HEK293 (cell line): Measurements from ENCODE around the gene CPNE8.
A peak's percentile ranks its signal among the peaks of the same experiment; 100 is the strongest.

ENCODE experiments used
- BCL11B ChIP-seq: fragments of 450-650 bp; formaldehyde crosslinking; IDR thresholded peaks from 2 replicates; pipeline ENCODE4 v1.5.1; 2016; ENCODE audit warnings: low read depth, missing biosample characterization, missing genetic modification characterization
- IKZF3 ChIP-seq: fragments of 450-650 bp; IDR thresholded peaks from 2 replicates; pipeline ENCODE4 v1.5.0; 2018; ENCODE audit warnings: missing biosample characterization, mild to moderate bottlenecking, missing genetic modification characterization, moderate library complexity
- KLF1 ChIP-seq: fragments of 450-650 bp; formaldehyde crosslinking; IDR thresholded peaks from 2 replicates; pipeline ENCODE4 v1.5.1; 2016; ENCODE audit warnings: missing biosample characterization, missing genetic modification characterization
- KLF16 ChIP-seq: fragments of 450-650 bp; formaldehyde crosslinking; IDR thresholded peaks from 2 replicates; pipeline ENCODE4 v1.5.1; 2017; ENCODE audit warnings: missing biosample characterization, missing genetic modification characterization
- OSR2 ChIP-seq: fragments of 450-650 bp; formaldehyde crosslinking; IDR thresholded peaks from 2 replicates; pipeline ENCODE4 v1.5.1; 2016; ENCODE audit warnings: missing biosample characterization, missing genetic modification characterization
- ZBTB20 ChIP-seq: fragments of 450-650 bp; formaldehyde crosslinking; IDR thresholded peaks from 2 replicates; pipeline ENCODE4 v1.5.1; 2016; ENCODE audit warnings: missing biosample characterization, missing genetic modification characterization
- ZBTB21 ChIP-seq: fragments of 450-650 bp; formaldehyde crosslinking; IDR thresholded peaks from 2 replicates; pipeline ENCODE4 v1.5.1; 2017; ENCODE audit warnings: missing biosample characterization, missing genetic modification characterization
- ZBTB7A ChIP-seq: fragments of 450-650 bp; formaldehyde crosslinking; IDR thresholded peaks from 2 replicates; pipeline ENCODE4 v1.5.1; 2016; ENCODE audit warnings: low read depth, missing biosample characterization, missing genetic modification characterization
- ZNF121 ChIP-seq: fragments of 450-650 bp; formaldehyde crosslinking; IDR thresholded peaks from 2 replicates; pipeline ENCODE4 v1.5.1; 2016; ENCODE audit warnings: missing biosample characterization, missing genetic modification characterization
- ZNF184 ChIP-seq: fragments of 450-650 bp; IDR thresholded peaks from 2 replicates; pipeline ENCODE4 v1.5.1; 2018; ENCODE audit warnings: missing biosample characterization, mild to moderate bottlenecking, missing genetic modification characterization
- ZNF19 ChIP-seq: fragments of 450-650 bp; formaldehyde crosslinking; IDR thresholded peaks from 2 replicates; pipeline ENCODE4; 2016; ENCODE audit warnings: missing biosample characterization, missing genetic modification characterization, low read depth
- ZNF248 ChIP-seq: fragments of 450-650 bp; formaldehyde crosslinking; IDR thresholded peaks from 2 replicates; pipeline ENCODE4 v1.5.1; 2017; ENCODE audit warnings: missing biosample characterization, missing genetic modification characterization
- ZNF266 ChIP-seq: fragments of 450-650 bp; formaldehyde crosslinking; IDR thresholded peaks from 2 replicates; pipeline ENCODE4 v1.5.1; 2016; ENCODE audit warnings: missing biosample characterization, missing genetic modification characterization, low read depth
- ZNF404 ChIP-seq: fragments of 450-650 bp; formaldehyde crosslinking; IDR thresholded peaks from 2 replicates; pipeline ENCODE4 v1.5.1; 2017; ENCODE audit warnings: missing biosample characterization, missing genetic modification characterization
- ZNF433 ChIP-seq: fragments of 450-650 bp; formaldehyde crosslinking; IDR thresholded peaks from 2 replicates; pipeline ENCODE4 v1.5.1; 2016; ENCODE audit warnings: missing biosample characterization, missing genetic modification characterization, low read depth
- ZNF544 ChIP-seq: fragments of 450-650 bp; formaldehyde crosslinking; IDR thresholded peaks from 2 replicates; pipeline ENCODE4 v1.5.0; 2017; ENCODE audit warnings: missing biosample characterization, missing genetic modification characterization
- ZNF677 ChIP-seq: fragments of 450-650 bp; IDR thresholded peaks from 2 replicates; pipeline ENCODE4 v1.5.0; 2018; ENCODE audit warnings: missing biosample characterization, mild to moderate bottlenecking, missing genetic modification characterization, moderate library complexity
- ZNF707 ChIP-seq: fragments of 450-650 bp; formaldehyde crosslinking; IDR thresholded peaks from 2 replicates; pipeline ENCODE4 v1.5.1; 2016; ENCODE audit warnings: missing biosample characterization, missing genetic modification characterization
- TF ChIP-seq, protein P1 (sequence below): fragments of 450-650 bp; formaldehyde crosslinking; IDR thresholded peaks from 2 replicates; pipeline ENCODE4 v1.5.1; 2016; ENCODE audit warnings: missing biosample characterization, missing genetic modification characterization
- TF ChIP-seq, protein P2 (sequence below): fragments of 450-650 bp; formaldehyde crosslinking; IDR thresholded peaks from 2 replicates; pipeline ENCODE4 v1.5.1; 2016; ENCODE audit warnings: missing biosample characterization, missing genetic modification characterization
- TF ChIP-seq, protein P3 (sequence below): fragments of 450-650 bp; formaldehyde crosslinking; IDR thresholded peaks from 2 replicates; pipeline ENCODE4 v1.5.1; 2016; ENCODE audit warnings: missing biosample characterization, missing genetic modification characterization
- TF ChIP-seq, protein P4 (sequence below): fragments of 450-650 bp; formaldehyde crosslinking; IDR thresholded peaks from 2 replicates; pipeline ENCODE4 v1.5.1; 2017; ENCODE audit warnings: missing biosample characterization, missing genetic modification characterization
- TF ChIP-seq, protein P5 (sequence below): fragments of 450-650 bp; formaldehyde crosslinking; conservative IDR thresholded peaks from 2 replicates; pipeline ENCODE4 v1.5.1; 2016; ENCODE audit warnings: low read depth, missing biosample characterization, missing genetic modification characterization
- TF ChIP-seq, protein P6 (sequence below): fragments of 450-650 bp; formaldehyde crosslinking; IDR thresholded peaks from 2 replicates; pipeline ENCODE4 v1.5.1; 2016; ENCODE audit warnings: missing biosample characterization, missing genetic modification characterization

The CPNE8 gene

DNA sequence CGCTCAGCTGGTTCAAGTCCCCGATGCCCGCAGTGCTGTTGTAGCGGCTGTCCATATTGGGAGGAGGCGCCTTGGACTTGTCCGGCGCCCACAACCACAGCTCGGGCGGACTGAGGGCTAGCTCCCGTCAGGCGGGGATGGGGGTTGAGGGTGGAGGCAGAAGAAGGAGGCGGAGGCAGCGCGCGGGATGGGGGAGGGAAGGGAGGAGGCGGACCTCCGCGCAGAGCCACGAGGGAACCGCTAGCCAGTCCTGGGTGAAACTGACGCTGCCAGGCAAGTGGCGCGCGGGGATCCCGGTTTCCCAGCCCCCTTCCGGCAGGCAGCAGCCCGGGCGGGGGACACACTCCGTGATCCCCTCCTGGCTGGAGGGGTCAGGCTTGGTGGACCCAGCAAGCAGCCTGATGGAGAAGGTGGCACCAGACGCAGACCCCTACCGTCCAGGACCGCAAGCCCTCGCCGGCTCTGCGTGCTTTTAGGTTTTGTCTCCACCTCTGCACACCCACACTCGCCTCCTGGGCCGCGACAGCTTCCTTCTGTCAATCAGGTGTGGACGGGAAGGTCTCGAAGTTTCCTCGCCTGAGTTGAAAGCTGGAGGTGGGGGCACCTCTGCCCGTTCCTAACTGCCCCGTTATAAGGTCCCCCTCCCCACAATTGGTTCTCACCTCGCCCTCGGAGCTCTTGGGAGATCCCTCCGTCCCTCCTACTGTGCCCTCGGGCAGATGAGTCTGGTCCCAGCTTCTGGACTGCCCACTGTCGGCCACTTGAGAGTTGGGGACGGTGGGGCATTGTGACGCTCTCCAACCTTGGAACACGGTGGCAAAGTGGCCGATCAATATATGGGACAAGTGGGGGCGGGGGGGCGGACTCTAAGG is at the start of gene CPNE8 (continued):
- peak; percentile 64; the same call in 1 of the 2 replicates for TF ChIP-seq BCL11B (tag by site-specific recombination)
- TF ChIP-seq, protein P1, sequence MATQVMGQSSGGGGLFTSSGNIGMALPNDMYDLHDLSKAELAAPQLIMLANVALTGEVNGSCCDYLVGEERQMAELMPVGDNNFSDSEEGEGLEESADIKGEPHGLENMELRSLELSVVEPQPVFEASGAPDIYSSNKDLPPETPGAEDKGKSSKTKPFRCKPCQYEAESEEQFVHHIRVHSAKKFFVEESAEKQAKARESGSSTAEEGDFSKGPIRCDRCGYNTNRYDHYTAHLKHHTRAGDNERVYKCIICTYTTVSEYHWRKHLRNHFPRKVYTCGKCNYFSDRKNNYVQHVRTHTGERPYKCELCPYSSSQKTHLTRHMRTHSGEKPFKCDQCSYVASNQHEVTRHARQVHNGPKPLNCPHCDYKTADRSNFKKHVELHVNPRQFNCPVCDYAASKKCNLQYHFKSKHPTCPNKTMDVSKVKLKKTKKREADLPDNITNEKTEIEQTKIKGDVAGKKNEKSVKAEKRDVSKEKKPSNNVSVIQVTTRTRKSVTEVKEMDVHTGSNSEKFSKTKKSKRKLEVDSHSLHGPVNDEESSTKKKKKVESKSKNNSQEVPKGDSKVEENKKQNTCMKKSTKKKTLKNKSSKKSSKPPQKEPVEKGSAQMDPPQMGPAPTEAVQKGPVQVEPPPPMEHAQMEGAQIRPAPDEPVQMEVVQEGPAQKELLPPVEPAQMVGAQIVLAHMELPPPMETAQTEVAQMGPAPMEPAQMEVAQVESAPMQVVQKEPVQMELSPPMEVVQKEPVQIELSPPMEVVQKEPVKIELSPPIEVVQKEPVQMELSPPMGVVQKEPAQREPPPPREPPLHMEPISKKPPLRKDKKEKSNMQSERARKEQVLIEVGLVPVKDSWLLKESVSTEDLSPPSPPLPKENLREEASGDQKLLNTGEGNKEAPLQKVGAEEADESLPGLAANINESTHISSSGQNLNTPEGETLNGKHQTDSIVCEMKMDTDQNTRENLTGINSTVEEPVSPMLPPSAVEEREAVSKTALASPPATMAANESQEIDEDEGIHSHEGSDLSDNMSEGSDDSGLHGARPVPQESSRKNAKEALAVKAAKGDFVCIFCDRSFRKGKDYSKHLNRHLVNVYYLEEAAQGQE (tag by site-specific recombination) = peak; percentile 19
- TF ChIP-seq, protein P2, sequence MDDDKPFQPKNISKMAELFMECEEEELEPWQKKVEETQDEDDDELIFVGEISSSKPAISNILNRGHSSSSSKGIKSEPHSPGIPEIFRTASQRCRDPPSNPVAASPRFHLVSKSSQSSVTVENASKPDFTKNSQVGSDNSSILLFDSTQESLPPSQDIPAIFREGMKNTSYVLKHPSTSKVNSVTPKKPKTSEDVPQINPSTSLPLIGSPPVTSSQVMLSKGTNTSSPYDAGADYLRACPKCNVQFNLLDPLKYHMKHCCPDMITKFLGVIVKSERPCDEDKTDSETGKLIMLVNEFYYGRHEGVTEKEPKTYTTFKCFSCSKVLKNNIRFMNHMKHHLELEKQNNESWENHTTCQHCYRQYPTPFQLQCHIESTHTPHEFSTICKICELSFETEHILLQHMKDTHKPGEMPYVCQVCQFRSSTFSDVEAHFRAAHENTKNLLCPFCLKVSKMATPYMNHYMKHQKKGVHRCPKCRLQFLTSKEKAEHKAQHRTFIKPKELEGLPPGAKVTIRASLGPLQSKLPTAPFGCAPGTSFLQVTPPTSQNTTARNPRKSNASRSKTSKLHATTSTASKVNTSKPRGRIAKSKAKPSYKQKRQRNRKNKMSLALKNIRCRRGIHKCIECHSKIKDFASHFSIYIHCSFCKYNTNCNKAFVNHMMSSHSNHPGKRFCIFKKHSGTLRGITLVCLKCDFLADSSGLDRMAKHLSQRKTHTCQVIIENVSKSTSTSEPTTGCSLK (tag by site-specific recombination) = no peak
- no peak for TF ChIP-seq ZNF433 (tag by site-specific recombination)
- peak; percentile 53; the same call in 1 of the 2 replicates for TF ChIP-seq KLF1 (tag by site-specific recombination)
- TF ChIP-seq, protein P3, sequence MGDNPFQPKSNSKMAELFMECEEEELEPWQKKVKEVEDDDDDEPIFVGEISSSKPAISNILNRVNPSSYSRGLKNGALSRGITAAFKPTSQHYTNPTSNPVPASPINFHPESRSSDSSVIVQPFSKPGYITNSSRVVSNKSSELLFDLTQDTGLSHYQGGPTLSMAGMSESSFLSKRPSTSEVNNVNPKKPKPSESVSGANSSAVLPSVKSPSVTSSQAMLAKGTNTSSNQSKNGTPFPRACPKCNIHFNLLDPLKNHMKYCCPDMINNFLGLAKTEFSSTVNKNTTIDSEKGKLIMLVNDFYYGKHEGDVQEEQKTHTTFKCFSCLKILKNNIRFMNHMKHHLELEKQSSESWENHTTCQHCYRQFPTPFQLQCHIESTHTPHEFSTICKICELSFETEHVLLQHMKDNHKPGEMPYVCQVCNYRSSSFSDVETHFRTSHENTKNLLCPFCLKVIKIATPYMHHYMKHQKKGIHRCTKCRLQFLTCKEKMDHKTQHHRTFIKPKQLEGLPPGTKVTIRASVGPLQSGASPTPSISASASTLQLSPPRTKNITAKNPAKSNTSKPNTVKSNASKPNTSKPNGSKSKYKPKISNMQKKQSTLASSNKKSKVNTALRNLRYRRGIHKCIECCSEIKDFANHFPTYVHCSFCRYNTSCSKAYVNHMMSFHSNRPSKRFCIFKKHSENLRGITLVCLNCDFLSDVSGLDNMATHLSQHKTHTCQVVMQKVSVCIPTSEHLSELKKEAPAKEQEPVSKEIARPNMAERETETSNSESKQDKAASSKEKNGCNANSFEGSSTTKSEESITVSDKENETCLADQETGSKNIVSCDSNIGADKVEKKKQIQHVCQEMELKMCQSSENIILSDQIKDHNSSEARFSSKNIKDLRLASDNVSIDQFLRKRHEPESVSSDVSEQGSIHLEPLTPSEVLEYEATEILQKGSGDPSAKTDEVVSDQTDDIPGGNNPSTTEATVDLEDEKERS (tag by site-specific recombination) = no peak
- TF ChIP-seq ZNF404 (tag by site-specific recombination) = no peak
- TF ChIP-seq ZNF121 (tag by site-specific recombination) = no peak
- 0 out of 2 replicates have a peak, but pooled peaks have one; percentile 5 for TF ChIP-seq ZBTB21 (tag by site-specific recombination)
- no peak for TF ChIP-seq ZNF707 (tag by site-specific recombination)
- TF ChIP-seq ZBTB7A = peak; percentile 74
- peak; percentile 91 for TF ChIP-seq KLF16 (tag by site-specific recombination)
- no peak for TF ChIP-seq ZNF544 (tag by site-specific recombination)
- no peak for TF ChIP-seq ZNF19
- TF ChIP-seq, protein P4, sequence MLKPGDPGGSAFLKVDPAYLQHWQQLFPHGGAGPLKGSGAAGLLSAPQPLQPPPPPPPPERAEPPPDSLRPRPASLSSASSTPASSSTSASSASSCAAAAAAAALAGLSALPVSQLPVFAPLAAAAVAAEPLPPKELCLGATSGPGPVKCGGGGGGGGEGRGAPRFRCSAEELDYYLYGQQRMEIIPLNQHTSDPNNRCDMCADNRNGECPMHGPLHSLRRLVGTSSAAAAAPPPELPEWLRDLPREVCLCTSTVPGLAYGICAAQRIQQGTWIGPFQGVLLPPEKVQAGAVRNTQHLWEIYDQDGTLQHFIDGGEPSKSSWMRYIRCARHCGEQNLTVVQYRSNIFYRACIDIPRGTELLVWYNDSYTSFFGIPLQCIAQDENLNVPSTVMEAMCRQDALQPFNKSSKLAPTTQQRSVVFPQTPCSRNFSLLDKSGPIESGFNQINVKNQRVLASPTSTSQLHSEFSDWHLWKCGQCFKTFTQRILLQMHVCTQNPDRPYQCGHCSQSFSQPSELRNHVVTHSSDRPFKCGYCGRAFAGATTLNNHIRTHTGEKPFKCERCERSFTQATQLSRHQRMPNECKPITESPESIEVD (tag by site-specific recombination) = no peak
- TF ChIP-seq, protein P5, sequence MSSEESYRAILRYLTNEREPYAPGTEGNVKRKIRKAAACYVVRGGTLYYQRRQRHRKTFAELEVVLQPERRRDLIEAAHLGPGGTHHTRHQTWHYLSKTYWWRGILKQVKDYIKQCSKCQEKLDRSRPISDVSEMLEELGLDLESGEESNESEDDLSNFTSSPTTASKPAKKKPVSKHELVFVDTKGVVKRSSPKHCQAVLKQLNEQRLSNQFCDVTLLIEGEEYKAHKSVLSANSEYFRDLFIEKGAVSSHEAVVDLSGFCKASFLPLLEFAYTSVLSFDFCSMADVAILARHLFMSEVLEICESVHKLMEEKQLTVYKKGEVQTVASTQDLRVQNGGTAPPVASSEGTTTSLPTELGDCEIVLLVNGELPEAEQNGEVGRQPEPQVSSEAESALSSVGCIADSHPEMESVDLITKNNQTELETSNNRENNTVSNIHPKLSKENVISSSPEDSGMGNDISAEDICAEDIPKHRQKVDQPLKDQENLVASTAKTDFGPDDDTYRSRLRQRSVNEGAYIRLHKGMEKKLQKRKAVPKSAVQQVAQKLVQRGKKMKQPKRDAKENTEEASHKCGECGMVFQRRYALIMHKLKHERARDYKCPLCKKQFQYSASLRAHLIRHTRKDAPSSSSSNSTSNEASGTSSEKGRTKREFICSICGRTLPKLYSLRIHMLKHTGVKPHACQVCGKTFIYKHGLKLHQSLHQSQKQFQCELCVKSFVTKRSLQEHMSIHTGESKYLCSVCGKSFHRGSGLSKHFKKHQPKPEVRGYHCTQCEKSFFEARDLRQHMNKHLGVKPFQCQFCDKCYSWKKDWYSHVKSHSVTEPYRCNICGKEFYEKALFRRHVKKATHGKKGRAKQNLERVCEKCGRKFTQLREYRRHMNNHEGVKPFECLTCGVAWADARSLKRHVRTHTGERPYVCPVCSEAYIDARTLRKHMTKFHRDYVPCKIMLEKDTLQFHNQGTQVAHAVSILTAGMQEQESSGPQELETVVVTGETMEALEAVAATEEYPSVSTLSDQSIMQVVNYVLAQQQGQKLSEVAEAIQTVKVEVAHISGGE (tag by site-specific recombination) = peak; percentile 33
- no peak for TF ChIP-seq ZNF266 (tag by site-specific recombination)
- TF ChIP-seq ZBTB20 = peak; percentile 7; the same call in 1 of the 2 replicates
- peak; percentile 53; the same call in 1 of the 2 replicates for TF ChIP-seq IKZF3 (tag by site-specific recombination)
- TF ChIP-seq ZNF677 (tag by site-specific recombination) = no peak
- TF ChIP-seq ZNF248 = no peak
- TF ChIP-seq, protein P6, sequence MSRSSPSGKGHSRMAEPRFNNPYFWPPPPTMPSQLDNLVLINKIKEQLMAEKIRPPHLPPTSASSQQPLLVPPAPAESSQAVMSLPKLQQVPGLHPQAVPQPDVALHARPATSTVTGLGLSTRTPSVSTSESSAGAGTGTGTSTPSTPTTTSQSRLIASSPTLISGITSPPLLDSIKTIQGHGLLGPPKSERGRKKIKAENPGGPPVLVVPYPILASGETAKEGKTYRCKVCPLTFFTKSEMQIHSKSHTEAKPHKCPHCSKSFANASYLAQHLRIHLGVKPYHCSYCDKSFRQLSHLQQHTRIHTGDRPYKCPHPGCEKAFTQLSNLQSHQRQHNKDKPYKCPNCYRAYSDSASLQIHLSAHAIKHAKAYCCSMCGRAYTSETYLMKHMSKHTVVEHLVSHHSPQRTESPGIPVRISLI = no peak
- TF ChIP-seq OSR2 (tag by site-specific recombination) = peak; percentile 21; the same call in 1 of the 2 replicates
- TF ChIP-seq ZNF184 = no peak
